Measurements from ENCODE around the gene MYH8.

Gene MYH8

DNA sequence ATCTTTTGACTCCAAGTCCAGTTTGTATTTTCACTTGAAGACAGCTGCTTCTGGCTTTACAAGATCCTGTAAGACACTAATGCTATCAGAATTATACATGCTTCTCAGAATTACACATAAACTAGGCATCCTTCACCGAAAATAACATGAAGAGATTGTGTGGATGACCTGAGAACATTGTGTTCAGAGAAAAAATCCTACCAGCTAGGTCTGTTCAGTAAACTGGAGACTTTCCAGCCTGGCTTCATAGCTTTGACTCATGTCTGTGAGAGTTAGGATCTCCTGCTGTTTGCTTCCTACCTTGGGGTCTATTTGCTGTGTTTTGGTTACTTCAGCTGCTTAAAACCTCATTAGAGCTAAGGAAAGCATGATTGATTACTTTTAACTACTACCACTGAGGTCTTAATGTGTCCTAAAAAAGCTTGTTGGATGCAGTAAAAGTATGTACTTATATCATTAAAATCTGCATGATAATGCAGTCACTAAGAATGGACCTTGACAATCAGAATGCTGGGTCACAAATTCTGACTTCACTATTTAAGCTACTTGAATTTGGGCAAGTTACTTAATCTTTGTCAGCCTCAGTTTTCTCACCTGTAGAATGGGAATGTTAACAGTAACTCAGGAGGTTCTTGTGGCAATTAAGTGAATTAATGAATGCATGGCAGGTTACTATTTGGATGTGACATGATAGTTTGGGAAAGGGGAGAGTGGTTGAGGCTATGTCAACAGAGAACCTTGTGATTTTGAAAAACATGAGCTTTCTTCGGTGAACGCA is 40.9 kb downstream of the MYH8 start:
- DNase-seq (ENCODE audit: low spot score), result no peak

DNA sequence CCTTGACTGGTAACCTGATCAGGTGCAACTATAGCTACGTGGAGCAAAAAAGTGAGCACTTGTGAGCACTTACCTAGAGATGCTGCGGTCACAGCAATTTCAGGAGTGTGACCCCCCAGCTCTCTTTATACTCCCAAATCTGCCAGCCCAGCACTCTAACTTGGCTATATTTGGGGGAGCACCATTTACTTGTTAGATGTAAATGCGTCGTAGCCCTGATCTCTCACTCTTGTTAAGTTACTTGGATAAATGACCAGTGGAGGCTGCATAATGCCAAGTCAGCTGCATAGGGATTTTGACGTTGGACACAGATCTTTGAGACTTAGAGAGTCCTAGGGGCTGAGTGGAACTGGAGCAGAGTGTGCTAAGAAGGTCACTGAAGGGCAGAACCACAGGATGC is 48.8 kb downstream of the MYH8 start, which contains the start of gene MYH13:
Gene MYH13 (minus strand): TSS at position 101 of the 400 bp plus-strand sequence. CDS start 8,476 bp downstream, outside the sequence.
- DNase-seq (ENCODE audit: low spot score), result no peak

DNA sequence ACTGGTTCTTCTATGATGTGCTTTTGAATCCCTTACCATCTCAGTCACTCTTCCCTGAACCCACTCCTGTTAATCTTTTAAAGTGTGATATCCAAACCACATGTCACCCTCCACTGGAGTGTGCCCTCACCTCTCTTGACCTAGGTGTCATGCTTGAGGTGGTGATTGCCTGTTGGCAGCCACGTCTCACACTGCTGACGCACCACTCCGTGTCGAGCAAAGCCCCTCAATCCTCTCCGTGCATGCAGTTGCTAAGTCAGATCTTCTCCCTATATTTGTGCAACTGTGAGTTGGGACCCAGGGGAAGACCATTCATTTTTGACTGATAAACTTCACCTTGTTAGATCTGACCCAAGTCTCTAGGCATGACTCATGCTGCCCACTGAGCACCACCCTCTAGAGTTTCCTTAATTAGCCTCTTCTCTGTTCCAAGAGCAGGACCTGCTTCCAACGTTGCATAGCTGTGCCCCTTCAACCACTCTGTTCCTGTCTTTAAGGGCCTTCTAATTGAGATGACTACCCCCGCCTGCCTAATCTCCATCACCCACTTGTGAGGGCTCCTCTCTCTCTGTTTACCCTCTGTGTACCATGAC is 51.6 kb downstream of the MYH8 start:
- no peak for DNase-seq (ENCODE audit: low spot score)

DNA sequence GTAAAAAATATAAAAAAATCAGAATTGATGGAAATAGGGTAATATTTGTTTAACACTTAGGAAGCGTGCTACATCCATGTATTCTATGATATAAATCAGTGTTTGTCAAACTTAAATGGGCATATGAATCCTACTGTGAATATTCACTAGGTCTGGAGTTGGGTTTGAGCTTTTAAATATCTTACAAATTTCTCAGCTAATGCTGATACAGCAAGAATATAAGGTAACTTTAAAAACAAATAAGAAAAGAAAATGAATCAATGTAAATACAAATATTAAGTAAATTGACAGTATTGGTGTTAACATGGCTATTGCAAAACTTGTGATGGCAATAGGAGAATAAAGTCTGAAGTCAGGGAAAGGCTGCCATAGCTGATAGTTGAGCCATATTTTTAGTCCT is 52.5 kb downstream of the MYH8 start:
- DNase-seq (ENCODE audit: low spot score), result no peak

DNA sequence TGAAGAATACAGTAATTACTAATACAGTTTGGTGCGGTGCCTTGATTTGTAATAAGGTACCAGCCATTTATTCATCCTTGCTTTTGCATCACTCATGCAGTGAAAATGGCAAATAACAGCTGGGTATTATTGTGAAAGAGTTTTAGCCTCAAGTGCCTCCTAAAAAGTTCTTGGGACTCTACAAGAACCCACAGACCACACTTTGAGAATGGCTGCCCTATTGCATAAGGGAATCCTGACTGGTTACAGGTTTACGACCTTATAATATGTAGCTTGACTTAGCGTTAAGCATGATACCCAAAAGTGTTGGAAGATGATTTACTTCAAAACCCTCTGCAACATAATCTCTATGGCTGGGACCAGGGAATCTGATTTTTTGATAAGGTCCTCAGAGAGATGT is 53.2 kb downstream of the MYH8 start:
- no peak for DNase-seq (ENCODE audit: low spot score)

DNA sequence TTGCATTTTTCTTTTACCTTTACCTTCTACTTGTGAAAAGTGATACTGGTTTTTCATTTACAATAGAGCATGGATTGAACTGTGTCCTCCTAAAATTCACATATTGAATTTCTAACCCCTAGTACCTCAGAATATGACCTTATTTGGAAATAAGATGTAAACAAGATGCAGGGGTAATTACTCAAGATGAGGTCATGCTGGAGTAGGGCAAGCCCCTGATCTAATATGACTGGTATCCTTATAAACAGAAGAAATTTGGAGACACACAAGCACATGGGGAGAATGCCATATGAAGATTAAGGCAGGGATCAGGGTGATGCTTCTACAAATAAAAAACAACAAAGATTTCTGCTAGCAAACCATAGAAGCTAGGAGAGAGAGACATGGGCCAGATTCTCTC is 61.2 kb downstream of the MYH8 start:
- DNase-seq (ENCODE audit: low spot score), result no peak

DNA sequence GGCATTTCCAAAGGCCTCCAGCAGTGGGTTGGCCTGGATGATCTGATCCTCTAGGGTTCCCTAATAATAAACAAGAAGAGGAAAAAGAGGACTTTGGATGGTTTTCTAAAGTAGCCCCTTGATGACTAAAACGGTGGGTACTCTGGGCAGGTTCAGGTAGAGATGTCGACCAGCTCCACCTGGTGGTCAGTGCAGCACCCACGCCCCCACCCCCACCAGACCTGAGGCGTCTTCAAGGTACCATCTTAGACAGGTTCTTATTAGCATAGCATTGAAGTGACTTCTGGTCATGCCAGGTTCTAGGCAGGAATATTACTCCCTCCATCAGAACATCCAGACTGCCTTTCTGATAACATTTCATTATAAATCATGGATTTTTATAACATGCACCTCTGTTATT is 64.0 kb downstream of the MYH8 start:
- DNase-seq (ENCODE audit: low spot score), result no peak

DNA sequence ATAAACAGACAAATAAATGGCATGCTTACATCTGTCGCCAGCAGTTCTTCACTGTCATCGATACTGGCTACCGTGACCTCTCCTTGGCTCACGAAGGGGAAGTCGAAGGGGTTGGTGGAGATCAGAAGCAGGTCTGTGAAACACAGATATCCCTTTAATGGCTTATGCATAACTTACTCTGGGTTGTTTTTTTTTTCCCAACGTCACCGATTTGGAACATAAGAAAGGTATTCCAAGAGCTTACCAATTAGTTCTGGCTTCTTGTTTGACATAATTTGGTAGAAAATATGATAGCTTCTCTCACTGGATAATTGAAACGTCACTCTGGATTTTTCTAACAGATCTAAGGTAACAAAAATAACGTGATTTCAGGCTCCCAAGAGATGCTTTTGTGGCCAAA is 67.1 kb downstream of the MYH8 start:
- no peak for DNase-seq (ENCODE audit: low spot score)

DNA sequence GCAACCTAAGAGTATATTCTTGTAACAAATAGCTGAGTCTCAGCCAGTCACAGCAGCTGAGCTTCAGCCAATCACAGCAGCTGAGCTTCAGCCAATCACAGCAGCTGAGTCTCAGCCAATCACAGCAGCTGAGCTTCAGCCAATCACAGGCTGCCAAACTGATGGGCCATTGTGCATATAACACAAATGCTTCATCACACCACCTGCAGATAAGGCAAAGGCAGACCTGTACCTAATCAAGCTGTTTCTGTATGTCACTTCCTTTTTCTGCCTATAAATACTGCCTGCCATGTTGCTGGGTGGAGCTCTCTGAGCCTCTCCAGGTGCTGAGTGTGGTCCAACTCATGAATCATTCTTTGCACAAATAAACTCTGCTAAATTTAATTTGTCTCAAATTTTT is 68.9 kb downstream of the MYH8 start:
- DNase-seq (ENCODE audit: low spot score), result no peak

DNA sequence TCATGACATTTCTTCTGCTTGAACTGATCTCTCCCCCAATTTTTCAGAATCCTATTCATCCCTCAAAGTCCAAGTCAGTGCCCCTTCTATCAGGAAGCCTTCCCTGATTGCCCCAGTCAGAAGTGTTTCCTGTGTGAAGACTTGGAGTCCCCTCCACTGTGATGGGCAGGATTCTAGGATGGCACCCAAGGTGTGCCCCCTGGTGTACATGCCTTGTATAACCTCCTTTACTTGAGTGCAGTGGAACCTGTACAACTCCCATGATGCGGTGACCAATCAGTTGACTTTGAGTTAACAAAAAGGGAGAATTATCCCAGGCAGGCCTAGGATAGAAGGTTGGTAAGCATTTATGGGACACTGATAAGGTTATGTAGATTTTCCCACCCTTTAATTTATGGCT is 72.3 kb downstream of the MYH8 start:
- no peak for DNase-seq (ENCODE audit: low spot score)

DNA sequence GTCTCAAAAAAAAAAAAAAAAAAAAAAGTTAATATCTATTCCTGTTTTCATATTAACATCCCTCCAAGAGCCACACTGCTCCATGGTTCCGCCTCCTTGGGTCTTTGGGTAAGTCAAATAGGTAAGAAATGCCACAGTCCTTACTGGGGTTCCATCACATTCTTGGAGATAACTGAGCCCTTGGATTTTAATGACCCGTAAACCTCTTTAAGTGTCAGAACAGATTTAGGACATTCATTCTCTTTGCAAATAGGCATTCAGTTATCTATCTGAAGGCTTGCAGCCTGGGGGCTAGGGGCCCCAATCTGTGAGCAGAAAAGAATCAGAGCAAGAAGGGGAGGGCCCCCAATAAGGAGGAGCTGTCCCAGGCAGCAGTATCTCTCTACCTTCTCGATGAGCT is 76.9 kb downstream of the MYH8 start:
- DNase-seq (ENCODE audit: low spot score), result no peak

All from AG08396 (cell line).